Activated T-helper 2 cell treated with anti-CD3 and anti-CD28 coated beads, Interferon-gamma antibody, Interleukin-2, Interleukin-4, amounts not matched to agents 10 μg/mL and 5 μg/mL and 100 μg/mL, durations not matched to agents 14 hours and 24 hours and 36 hours (primary cell): ENCODE measurements around the gene TTI1. TPM values are rescaled to one million over a fixed set of nuclear protein-coding genes. Genes with fewer than 3 reads are reported as not detected.

Source experiments
- DNase-seq: peaks from one replicate; pipeline ENCODE4 v3.0.0; 2021; ENCODE audit warnings: low spot score
- H3K27ac Mint-ChIP-seq: one replicate; pipeline ENCODE4 v1.8.0; 2021; ENCODE audit warnings: mixed read lengths
- H3K27me3 Mint-ChIP-seq: one replicate; pipeline ENCODE4 v1.8.0; 2021; ENCODE audit warnings: low read depth, mixed read lengths
- H3K36me3 Mint-ChIP-seq: one replicate; pipeline ENCODE4 v1.8.0; 2021; ENCODE audit warnings: low read depth, mixed read lengths
- H3K4me1 Mint-ChIP-seq: one replicate; pipeline ENCODE4 v1.8.0; 2021; ENCODE audit warnings: low read depth, mixed read lengths
- H3K4me3 Mint-ChIP-seq: one replicate; pipeline ENCODE4 v1.8.0; 2021; ENCODE audit warnings: low read depth, mild to moderate bottlenecking, moderate library complexity, mixed read lengths
- H3K9me3 Mint-ChIP-seq: one replicate; pipeline ENCODE4 v1.8.0; 2021; ENCODE audit warnings: mixed read lengths
- intact Hi-C: fragments of 100-400 bp; cut with micrococcal nuclease; formaldehyde crosslinking; loops from one replicate; pipeline ENCODE4 v1.15.1; 2023
- total RNA-seq: library from RNA; stranded (reverse); gene quantifications from 2 replicates; pipeline ENCODE4 v1.2.3, GENCODE V29; 2022

TTI1 gene
- total RNA-seq, 1 donor from 2014 or later: 35.7 TPM

DNA sequence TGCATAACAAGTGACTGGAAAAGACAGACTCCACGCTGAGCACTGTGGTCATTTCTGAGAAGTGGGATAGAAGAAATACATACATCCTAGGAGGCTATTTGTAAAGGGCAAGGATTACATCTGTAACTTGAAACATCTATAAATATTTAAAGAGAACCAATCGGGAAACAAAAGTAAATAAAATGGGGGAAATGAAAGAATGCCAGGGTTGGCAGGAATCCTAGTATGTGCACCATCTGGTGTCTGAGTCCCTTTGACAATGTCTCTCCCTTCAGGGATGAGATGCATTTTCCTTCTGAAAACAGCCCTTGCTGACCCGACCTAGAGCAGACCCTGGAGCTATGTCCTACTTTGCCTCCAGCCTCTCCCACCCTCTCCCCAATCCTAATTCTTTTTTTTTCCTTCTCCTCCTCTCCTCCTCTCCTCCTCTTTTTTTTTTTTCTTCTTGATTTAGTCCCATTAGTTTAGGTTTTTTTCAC, 77.1 kb downstream of the TTI1 start:
- intact Hi-C loops: no loop called here
- H3K36me3 Mint-ChIP-seq: no peaks in the 10 kb centered on the region
- no peaks in the 10 kb centered on the region for H3K4me1 Mint-ChIP-seq
- no peak overlapping the region for H3K4me3 Mint-ChIP-seq
- no peaks in the 10 kb centered on the region for H3K9me3 Mint-ChIP-seq
- H3K27me3 Mint-ChIP-seq: peaks cover 25% of the 10 kb centered on the region
- DNase-seq: no peak
- H3K27ac Mint-ChIP-seq: no peak overlapping the region

DNA sequence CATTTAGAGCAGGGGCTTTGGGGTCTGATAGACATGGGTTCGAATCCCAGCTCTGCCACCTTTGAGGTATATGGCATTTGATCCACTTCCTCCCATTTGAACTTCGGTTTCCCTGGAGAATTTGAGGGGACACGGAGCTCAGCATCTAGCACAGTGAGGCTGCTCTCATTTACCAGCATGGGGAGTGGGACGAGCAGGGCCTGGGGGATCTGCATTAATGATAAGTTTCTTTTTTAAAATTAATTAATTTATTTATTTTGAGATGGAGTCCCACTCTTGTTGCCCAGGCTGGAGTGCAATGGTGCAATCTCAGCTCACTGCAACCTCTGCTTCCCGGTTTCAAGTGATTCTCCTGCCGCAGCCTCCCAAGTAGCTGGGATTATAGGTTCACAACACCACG, 77.7 kb downstream of the TTI1 start:
- Mint-ChIP-seq H3K36me3 (no peaks in the 10 kb centered on the region), H3K4me3 (no peak overlapping the region), H3K4me1 (no peaks in the 10 kb centered on the region), H3K9me3 (no peaks in the 10 kb centered on the region), H3K27ac (no peak overlapping the region), H3K27me3 (peaks cover 20% of the 10 kb centered on the region)
- no peak for DNase-seq
- intact Hi-C loops: no loop called here

DNA sequence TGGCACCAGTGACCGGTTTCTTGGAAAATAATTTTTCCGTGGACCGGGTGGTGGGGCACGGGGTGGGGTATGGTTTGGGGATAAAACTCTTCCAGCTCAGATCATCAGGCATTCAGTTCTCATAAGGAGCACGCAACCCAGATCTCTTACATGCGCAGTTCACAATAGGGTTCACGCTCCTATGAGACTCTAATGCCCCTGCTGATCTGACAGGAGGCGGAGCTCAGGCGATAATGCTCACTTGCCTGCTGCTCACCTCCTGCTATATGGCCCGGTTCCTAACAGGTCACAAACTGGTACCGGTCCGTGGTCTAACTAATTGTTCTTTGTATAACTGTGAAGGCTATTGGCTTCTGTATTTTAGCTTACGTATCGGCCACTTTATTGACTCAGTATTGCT, 78.6 kb downstream of the TTI1 start:
- intact Hi-C loops: no loop called here

DNA sequence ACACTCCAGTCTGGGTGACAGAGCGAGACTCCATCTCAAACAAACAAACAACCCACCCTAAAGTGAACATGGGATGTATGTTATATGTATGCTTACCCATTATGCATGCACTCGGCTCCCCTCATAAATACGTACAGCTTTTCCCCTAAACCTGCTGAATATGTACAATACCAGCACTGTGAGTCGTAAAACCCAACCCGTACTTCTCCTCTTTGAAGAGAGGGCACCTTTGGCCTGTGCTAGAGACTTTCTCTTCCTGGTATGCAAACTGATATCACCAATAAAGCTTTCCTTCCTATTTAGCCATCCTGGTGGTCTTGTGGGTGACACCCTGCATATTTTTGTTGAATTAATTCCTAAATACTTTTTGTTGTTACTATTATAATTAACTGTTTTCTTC, 79.1 kb downstream of the TTI1 start:
- Mint-ChIP-seq H3K27me3 (peaks cover 15% of the 10 kb centered on the region), H3K4me1 (no peaks in the 10 kb centered on the region), H3K9me3 (no peaks in the 10 kb centered on the region), H3K4me3 (no peak overlapping the region), H3K36me3 (no peaks in the 10 kb centered on the region), H3K27ac (no peak overlapping the region)
- no peak for DNase-seq
- intact Hi-C loops: no loop called here

More for the DNA sequence above, 78.6 kb downstream of the TTI1 start:
- no peak overlapping the region for H3K27ac Mint-ChIP-seq
- no peaks in the 10 kb centered on the region for H3K4me1 Mint-ChIP-seq
- H3K4me3 Mint-ChIP-seq: no peak overlapping the region
- H3K9me3 Mint-ChIP-seq: no peaks in the 10 kb centered on the region
- DNase-seq: no peak
- peaks cover 18% of the 10 kb centered on the region for H3K27me3 Mint-ChIP-seq
- H3K36me3 Mint-ChIP-seq: no peaks in the 10 kb centered on the region

GRCh38 chr20:37948956-37949355, 84.3 kb downstream of the TTI1 start:
- Mint-ChIP-seq H3K4me3 (no peak overlapping the region), H3K9me3 (no peaks in the 10 kb centered on the region), H3K27ac (no peak overlapping the region), H3K4me1 (no peaks in the 10 kb centered on the region), H3K36me3 (no peaks in the 10 kb centered on the region), H3K27me3 (no peaks in the 10 kb centered on the region)
- intact Hi-C loops: no loop called here
- DNase-seq: no peak

DNA sequence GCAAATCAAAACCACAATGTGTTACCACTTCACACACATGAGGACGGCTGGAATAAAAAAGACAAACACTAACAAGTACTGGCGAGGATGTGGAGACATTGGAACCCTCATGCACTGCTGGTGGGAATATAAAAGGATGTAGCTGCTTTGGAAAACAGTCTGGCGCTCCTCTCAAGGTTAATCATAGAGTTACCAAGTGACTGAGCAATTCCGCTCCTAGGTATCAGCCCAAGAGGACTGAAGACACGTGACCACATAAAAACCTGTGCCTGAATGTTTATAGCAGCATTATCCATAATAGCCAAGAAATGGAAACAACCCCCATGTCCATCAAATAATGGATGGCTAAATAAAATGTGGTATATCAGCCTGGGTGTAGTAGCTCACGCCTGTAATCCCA, 85.3 kb downstream of the TTI1 start:
- H3K9me3 Mint-ChIP-seq: no peaks in the 10 kb centered on the region
- no peaks in the 10 kb centered on the region for H3K27me3 Mint-ChIP-seq
- DNase-seq: no peak
- intact Hi-C loops: no loop called here
- H3K36me3 Mint-ChIP-seq: no peaks in the 10 kb centered on the region
- no peak overlapping the region for H3K4me3 Mint-ChIP-seq
- no peak overlapping the region for H3K27ac Mint-ChIP-seq
- no peaks in the 10 kb centered on the region for H3K4me1 Mint-ChIP-seq

DNA sequence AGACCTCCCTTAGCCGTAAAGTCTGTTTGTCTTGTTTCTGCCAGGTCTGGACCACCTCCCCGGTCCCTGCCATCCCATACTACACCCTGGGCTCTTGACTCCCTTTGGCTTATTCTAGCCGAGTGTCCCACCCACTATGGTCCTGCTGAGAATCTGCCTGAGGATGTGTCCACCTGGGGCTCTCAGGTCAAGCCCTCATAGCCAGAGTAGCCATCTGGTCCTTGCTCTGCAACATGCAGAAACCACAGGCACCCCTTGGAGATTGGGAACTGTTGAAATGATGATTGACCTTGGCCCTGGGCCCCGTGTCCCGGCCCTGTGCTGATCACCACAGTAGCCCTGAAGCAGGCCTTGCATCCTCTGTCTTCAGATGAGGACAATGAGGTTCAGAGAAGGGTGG, 86.3 kb downstream of the TTI1 start:
- H3K4me1 Mint-ChIP-seq: no peaks in the 10 kb centered on the region
- H3K9me3 Mint-ChIP-seq: no peaks in the 10 kb centered on the region
- intact Hi-C loops: no loop called here
- H3K27me3 Mint-ChIP-seq: no peaks in the 10 kb centered on the region
- H3K36me3 Mint-ChIP-seq: no peaks in the 10 kb centered on the region
- no peak for DNase-seq
- H3K27ac Mint-ChIP-seq: no peak overlapping the region
- no peak overlapping the region for H3K4me3 Mint-ChIP-seq

GRCh38 chr20:37945091-37945547, 88.1 kb downstream of the TTI1 start:
- no peak for DNase-seq
- H3K4me1 Mint-ChIP-seq: no peaks in the 10 kb centered on the region
- intact Hi-C loops: no loop called here
- H3K27me3 Mint-ChIP-seq: no peaks in the 10 kb centered on the region
- H3K4me3 Mint-ChIP-seq: no peak overlapping the region
- H3K36me3 Mint-ChIP-seq: no peaks in the 10 kb centered on the region
- no peak overlapping the region for H3K27ac Mint-ChIP-seq
- no peaks in the 10 kb centered on the region for H3K9me3 Mint-ChIP-seq

DNA sequence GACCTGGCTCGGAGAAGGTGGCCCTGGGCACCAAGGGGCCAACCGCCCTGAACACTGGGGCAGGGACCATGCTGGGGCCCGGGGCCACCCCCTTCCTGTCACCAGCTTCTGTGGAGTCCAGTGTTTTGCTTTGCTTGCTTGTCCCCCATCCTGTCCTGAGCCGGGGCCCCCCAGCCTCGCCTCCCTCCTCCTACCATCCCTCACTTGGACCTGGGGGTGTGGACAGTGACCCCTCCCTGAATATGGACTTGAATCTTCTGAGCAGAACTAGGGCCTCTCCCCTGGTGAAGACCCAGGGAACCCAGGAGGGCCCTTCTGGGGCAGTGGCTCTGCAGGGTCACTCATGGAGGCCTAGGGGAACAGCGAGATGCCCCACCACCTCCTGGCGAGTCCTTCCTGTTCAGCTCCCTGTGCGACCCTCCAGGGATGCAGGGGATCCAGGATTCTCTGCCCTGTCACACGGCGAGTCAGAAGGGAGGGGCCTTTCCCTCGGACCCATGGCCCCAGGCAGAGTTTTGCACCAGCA, 88.7 kb downstream of the TTI1 start:
- intact Hi-C loops: no loop called here
- no peaks in the 10 kb centered on the region for H3K27me3 Mint-ChIP-seq
- H3K4me3 Mint-ChIP-seq: no peak overlapping the region
- H3K4me1 Mint-ChIP-seq: no peaks in the 10 kb centered on the region
- DNase-seq: no peak
- H3K27ac Mint-ChIP-seq: no peak overlapping the region
- H3K9me3 Mint-ChIP-seq: no peaks in the 10 kb centered on the region
- H3K36me3 Mint-ChIP-seq: no peaks in the 10 kb centered on the region

GRCh38 chr20:37943501-37944455, 89.5 kb downstream of the TTI1 start:
- H3K4me1 Mint-ChIP-seq: no peaks in the 10 kb centered on the region
- H3K27ac Mint-ChIP-seq: no peak overlapping the region
- H3K4me3 Mint-ChIP-seq: no peak overlapping the region
- H3K27me3 Mint-ChIP-seq: no peaks in the 10 kb centered on the region
- intact Hi-C loops: no loop called here
- H3K36me3 Mint-ChIP-seq: no peaks in the 10 kb centered on the region
- no peak for DNase-seq
- H3K9me3 Mint-ChIP-seq: no peaks in the 10 kb centered on the region

- no peak for DNase-seq
- intact Hi-C loops: no loop called here
- no peaks in the 10 kb centered on the region for H3K4me1 Mint-ChIP-seq
Observed at GRCh38 chr20:37943033-37943432, 90.2 kb downstream of the TTI1 start.

GRCh38 chr20:37941992-37942391, 91.3 kb downstream of the TTI1 start:
- no peak overlapping the region for H3K27ac Mint-ChIP-seq
- DNase-seq: no peak
- no peaks in the 10 kb centered on the region for H3K4me1 Mint-ChIP-seq
- no peaks in the 10 kb centered on the region for H3K36me3 Mint-ChIP-seq
- no peaks in the 10 kb centered on the region for H3K27me3 Mint-ChIP-seq
- intact Hi-C loops: no loop called here
- H3K9me3 Mint-ChIP-seq: no peaks in the 10 kb centered on the region
- H3K4me3 Mint-ChIP-seq: no peak overlapping the region

More at GRCh38 chr20:37943033-37943432, 90.2 kb downstream of the TTI1 start:
- Mint-ChIP-seq H3K27me3 (no peaks in the 10 kb centered on the region), H3K9me3 (no peaks in the 10 kb centered on the region), H3K27ac (no peak overlapping the region), H3K4me3 (no peak overlapping the region), H3K36me3 (no peaks in the 10 kb centered on the region)

DNA sequence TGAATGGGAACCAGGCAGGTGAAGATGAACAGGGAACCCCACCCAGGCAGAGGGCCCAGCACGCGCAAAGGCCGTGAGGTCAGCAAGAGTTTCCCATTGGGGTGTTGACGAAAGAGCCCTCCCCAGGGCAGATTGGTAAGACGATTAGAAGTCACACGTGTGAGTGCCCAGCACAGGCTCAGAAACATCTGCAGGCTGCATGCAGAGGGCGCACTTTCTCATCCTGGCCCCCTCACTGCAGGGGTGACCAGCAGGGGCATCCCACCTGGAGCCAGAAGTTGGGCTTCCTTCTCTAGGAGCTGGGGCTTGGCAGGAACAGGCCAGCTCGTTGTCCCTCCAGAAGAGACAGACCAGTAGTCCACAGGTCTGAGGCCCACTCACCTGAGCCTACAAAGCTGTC, 91.9 kb downstream of the TTI1 start:
- no peak for DNase-seq
- H3K27me3 Mint-ChIP-seq: no peaks in the 10 kb centered on the region
- H3K4me1 Mint-ChIP-seq: no peaks in the 10 kb centered on the region
- no peaks in the 10 kb centered on the region for H3K9me3 Mint-ChIP-seq
- intact Hi-C loops: no loop called here
- H3K27ac Mint-ChIP-seq: no peak overlapping the region
- H3K36me3 Mint-ChIP-seq: no peaks in the 10 kb centered on the region
- H3K4me3 Mint-ChIP-seq: no peak overlapping the region
